AG20443 (cell line): ENCODE measurements around the gene COL27A1.

Experiments
- DNase-seq: peaks from one replicate; pipeline ENCODE4 v3.0.0; 2012; ENCODE audit warnings: low spot score, mixed read lengths

Gene COL27A1

DNA sequence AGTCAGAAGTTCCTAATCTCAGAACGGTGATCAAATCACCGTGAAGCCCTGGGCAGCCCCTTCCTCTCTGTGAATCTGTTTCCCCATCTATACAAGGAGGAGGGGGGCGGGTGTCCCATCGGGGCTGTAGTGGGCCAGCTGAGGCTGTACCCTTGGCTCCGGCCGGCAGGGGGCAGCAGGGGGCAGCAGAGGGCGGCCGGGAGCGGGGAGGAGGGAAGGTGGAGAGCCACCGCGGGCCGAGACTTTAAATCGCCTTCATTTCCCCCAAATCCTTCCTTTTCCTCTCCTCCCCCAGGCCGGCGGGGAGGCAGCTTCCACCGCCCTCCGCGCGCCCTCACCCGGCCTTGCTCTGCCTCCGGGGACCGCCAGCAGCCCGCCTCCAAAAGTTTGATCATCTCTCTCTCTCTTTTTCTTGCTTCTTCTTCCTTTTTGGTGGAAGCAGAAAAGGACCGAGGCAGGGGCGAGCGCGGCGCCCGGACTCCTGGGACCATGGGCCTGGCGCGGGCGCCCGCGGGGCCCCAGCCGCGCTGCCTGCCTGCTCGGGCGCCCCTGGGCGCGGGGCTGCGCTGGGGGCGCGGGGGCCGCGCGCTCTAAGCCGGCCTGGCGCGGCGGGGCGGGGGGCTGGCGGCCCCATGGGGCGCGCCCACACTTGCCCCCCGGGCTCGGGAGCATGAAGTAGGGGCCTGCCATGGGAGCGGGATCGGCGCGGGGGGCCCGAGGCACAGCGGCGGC lies at the start of gene COL27A1:
Gene COL27A1 (plus strand): TSS at position 275 of the 732 bp plus-strand sequence. CDS start 414 bp downstream, at position 689.
- DNase-seq, result peak; percentile 95

DNA sequence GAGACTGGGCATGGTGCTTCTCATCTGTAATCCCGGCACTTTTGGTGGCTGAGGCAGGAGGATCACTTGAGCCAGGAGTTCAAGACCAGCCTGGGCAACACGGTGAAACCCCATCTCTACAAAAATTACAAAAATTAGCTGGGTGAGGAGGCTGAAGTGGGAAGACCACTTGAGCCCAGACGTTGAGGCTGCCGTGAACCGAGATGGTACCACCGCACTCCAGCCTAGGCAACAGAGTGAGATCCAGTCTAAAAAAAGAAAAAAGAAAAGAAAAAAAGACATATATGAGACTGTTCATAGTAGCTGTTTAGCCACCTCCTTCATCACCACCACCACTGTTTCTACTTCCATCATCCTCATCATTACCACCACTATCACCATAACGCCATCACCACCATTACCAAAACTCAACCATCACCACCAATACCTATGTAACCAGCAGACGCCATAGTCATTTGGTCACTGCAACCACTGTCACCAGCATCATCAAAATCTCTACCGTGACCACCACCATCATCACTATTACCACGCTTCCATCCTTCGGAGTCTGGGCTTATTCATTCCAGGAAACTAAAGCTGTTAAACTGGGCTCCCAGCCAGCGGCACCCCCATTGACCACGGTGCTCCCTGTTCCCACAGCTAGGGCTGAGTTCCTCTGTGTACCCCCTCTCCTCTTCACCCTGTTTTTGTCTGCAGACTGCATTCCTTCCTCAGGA lies 47.9 kb upstream of the COL27A1 start:
- no peak for DNase-seq

DNA sequence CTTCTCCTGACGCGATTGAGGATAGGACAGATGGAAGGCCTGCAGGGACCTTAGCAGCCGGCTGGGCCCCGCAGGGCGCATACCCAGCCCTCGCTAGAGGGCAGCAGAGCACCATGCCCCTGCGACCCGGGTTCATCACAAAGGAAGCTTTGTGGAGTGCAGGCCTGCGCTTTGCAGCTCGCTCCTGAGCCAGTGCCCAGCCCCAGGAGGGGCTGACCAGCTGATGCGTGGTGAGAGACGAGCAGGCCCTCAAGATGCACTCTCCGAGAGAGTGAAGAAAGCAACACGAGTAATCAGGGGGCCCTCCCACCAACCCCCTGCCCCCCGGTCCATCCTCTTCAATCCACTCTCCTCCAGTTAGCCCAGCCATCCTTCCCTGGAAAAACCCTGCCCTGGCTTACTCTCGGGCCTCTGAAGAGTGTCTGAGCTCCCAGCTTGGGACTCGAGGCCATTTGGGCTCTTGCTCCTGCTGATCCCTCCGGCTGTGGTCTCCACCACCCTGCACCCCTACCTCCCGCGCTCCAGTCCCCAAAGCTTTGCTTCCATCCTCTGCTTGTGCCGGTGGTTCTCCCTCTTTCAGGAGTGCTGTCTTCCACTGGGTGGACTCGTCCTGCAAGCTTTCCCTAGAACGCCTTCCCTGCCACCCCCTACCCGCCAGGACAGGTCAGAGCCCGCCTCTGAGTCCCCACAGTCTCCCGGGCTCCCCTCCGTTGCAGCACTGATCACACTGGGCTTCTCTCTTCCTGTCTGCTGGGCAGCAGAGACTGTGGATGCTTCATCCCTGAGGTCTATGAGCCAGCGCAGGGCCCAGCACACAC lies 47.1 kb upstream of the COL27A1 start:
- peak; percentile 93 for DNase-seq

DNA sequence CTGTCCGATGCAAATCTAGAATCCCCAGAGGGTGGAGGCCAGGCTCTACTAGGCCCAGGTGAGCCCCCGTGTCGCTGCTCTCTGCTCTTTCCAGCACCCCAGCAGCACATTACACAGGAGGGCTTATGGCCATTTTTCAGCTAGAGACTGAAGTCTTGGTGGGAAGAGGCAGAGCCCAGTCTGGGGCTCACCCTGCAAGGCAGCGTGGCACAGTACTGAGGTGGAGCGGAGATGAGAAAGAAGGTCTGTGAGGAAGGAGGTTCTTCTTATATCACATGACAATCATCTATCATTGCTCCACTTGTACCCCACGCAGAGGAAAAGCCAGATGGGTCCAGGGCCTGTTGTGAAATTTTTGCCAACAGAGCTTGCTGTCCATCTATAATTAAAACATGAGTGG lies 46.2 kb upstream of the COL27A1 start:
- DNase-seq, result no peak

DNA sequence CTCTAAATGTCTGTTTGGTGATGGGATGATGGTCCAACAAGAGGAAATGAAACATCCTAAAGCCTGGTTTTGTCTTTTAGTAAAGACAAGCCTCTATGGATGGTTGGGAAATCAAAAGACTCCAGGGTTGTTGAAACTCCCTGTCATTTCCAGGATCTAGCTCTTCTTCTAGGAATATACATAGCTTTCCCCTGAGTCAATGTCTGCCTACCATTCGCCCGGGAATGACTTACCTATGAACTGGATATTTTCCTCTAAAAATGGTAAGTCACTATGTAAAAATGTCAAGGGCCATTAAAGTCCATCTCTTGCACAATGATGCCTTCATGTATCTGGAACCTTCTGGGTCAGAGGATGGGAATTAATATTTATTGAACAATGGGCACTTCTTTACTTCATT lies 45.2 kb upstream of the COL27A1 start:
- peak; percentile 68 for DNase-seq

DNA sequence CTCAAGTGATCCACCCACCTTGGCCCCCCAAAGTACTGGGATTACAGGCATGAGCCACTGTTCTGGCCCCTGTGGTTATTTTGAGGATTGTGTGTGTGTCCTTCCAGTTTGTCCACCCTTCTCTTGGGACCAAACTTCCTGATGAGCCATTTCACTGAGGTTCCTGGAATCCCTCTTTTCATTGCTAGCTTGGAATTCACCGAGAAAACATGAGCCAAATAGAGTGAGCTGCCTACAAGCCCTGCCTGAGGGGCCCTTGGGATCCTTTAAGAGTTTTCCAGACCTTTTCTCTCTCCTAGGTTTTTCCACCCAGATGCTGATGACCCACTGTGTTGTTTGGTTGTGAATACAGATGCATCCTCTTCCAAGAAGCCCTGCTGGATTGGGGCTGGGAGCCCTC lies 43.0 kb upstream of the COL27A1 start:
- peak; percentile 49 for DNase-seq

DNA sequence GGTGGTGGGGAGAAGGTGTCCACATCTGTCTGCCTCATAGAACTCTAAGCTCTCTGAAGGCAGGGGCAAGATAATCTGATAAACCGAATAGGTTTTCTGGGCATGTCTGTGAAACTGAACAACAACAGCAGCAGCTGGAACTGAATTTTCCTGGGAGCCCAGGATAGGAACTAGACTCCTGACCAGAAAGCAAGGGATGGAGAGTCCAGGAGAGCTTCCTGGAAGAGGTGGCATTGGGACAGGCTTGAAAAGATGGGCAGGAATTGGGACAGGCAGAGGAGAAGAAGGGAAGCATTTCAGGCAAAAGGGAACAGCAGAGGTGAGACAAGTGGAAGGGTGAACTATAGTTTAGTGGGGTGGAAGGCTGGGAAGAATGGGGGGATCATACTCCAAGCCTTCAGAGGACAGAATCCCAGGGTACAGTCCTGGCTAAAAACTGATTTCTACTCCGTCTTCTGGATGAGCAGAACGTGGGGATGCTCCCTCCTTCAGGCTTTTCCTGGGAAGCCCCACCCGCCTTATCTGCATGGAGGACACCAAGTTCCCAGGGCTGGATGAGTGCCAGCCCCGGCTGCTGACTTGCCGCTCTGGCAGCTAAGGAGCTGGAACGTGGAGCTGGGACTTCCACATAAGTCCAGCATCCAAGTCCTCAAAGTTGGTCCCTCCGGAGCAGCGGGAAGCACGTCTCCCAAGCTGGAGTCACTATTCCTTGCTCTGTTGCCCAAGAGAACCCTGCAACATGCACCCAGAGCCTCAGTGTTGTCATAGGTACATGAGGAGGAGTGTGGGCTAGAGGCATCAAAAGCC lies 42.4 kb upstream of the COL27A1 start:
- DNase-seq, result peak; percentile 76

DNA sequence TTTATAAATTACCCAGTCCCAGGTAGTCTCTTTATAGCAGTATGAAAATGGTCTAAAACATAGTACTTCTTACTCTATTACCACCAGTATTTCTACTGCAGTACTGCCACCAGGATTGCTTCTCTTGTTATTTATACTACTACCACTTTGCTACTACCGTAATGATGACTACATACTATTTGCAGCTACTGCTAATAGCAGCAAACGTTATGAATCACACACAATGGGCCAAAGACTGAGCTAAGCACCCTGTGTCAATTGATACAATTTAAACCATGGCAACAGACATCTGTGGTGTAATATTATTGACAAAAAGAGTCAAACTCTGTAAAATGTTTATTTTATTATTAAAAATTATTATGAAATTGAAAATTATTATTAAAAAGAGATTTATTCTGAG lies 41.0 kb upstream of the COL27A1 start:
- DNase-seq, result no peak

DNA sequence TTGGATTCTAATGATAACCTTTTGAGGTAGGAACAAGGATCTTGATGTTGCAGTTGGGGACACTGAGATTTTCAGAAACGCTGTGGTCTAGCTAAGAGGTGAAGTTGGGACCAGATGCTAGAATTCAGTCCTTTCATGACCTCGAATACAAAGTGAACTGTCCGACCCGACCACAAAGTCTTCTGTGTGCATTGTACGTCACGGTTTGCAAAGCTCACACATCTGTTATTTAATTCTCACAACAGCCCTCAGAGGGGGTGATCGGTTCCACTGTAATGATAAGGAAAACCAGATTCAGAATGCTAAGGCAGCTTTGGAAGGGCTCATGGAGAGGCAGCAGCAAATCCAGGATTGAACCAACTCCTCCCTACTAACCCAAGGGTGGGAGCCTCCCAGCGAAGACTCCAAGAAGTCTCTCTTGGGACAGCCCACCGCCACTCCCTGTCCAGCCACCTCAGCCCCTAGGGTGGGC lies 39.6 kb upstream of the COL27A1 start:
- no peak for DNase-seq

DNA sequence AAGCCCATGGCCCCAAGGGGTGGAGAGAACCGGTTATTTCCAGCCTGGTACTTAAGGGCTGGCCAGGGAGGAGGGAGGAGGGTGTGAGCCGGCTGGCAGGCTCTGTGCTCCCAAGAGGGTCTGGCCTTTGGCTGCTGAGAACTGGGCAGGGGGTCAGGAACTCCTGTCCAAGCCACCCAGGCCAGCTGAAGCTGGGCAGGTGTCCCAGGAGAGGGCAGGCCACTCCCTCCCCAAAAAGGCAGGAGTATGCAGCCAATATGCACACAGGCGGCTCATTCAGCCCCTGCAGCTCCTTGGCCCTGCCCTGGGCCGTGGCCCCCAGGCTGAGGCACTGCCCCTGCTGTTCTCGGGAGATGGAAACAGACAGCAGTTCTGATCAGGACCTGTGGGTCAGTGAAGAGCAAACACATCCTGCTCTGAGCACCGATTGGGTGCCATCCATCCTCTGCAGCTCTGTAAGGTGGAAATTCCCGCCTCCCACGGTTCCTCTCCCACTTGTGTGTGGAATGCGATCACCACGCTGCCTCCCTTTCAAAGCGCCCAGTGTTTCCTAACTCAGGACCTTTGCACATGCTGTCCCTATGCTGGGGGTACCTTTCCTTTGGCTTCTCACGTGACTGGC lies 39.1 kb upstream of the COL27A1 start:
- DNase-seq, result no peak

DNA sequence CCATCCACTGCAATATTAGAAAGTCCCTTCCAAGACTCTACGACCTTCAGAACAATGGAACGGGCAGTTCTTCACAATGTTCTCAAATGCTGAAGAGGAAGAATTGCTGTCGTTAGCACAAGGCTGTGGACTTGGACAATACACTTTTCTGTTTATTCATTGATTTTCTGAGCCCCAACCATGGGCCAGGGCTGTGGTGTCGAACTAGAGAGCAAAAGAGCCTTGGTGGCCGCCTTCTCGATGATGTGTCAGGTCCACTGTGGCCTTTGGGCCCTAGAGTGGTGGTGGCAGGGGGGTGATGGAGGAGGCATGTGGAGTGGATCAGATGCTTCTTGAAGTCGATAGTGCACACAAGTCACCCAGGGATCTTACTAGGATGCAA lies 37.7 kb upstream of the COL27A1 start:
- DNase-seq, result no peak

DNA sequence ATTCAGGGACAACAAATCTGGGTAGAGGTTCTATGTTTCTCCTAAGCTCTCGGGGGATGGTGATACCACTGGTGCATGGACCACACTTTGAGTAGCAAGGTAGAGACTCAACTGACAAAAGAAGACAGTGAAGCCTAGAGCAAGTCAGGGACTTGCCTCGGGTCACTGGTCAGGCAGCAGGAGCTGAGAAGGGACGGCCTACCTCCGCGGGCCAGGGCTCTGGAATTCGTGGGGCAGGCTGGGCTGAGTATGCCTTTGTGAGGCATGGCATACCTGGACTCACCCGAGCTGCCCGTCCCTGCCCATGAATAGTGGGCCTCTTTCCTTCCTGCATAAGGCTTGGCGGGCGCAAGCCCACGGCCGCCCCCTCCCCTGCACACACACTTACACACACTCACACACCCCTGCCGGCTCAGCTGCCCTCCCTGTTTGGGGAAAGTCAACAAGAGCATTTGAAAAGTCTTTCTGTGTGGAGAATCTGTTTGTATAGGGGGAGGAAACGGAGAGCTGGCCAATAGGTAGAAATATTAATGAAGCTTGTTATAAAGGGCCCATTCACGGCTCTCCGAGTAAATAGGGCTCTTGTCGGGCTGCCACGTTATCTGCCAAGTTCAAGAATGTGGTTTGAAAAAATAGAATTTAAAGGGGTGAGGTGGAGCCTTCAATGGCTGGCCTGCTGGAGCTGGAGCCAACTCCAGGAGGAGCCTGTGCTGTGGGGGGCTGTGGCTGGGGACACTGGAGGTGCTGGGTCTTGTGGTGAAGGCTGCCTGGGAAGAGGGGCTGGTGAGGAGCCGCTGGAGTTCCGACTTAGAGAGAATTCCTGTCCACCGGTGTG lies 37.1 kb upstream of the COL27A1 start:
- no peak for DNase-seq

DNA sequence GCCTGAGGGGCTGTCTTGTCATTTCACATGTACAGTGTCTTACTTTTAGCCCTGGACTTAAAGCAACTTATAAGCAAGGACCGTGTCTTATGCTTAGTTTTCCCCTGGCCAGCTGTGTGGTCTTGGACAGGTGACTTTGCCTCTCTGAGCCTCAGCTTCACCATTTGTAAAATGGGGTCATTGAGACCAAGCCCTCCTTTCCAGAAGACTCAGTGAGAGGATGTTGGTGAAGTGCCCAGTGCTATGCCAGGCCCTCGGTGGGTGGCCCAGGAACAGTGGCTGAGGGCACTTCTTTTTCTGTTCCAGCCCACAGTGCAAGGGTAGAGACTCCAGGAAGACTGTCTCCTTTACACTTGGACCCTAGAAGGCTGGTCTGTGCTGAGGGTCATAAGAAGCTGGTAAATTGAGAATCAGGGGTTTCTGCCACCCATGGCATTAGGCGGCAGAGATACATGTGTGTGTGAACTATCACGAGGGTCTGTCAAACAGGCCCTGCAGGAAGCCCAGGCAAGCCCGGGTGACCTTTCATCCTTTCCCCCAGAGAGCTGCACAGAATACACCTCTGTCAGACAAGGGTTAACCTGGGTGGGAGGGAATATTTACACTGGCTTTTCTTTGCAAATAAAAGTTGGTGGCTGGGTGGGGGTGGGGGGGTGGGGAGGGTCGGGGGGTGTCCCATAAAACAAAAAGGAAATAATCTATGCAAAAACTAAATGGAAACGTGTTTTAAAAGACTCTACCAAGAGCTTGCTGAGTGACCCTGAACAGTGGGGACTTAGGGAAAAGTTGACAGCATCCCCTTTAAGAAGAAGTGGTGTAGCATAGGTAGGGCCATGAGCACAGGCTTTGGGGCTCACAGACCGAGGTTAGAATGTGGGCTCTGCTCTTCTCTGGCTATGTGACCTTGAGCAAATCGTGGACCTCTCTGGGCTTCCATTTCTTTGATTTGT lies 35.8 kb upstream of the COL27A1 start:
- no peak for DNase-seq

DNA sequence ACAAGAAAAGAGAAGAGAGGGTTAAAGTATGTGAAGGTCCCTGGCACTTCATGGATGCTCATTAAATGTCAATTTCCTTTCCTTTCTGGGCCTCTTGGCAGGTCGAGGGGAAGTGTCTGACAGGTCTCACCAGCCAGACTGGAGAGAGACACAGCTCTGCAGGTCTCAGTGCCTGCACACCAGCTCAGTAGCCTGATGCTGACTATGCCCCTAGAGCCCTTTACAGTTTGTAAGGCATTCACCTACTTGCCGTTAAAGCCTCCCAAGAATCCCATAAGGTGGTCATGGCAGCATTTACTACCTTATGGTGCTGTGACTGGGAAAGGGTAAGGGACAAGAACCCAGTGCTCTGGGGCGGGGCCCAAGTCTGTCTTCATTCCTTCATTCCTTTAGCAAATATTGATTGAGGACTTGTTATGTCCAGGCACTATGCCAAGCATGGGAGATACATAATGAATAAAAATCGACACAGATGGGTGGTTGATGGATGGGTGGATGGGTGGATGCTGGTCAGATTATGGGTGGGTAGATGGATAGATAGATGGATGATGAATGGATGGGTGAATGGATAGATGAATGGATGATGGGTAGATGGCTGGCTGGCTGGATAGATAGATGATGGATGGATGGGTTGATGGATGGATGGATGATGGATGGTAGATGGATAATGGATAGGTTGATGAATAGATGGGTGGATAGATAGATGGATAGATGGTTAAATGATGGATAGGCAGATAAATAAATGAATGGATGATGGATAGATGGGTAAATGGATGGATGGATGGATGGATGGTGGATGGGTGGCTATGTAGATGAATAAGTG lies 34.9 kb upstream of the COL27A1 start:
- DNase-seq, result no peak

DNA sequence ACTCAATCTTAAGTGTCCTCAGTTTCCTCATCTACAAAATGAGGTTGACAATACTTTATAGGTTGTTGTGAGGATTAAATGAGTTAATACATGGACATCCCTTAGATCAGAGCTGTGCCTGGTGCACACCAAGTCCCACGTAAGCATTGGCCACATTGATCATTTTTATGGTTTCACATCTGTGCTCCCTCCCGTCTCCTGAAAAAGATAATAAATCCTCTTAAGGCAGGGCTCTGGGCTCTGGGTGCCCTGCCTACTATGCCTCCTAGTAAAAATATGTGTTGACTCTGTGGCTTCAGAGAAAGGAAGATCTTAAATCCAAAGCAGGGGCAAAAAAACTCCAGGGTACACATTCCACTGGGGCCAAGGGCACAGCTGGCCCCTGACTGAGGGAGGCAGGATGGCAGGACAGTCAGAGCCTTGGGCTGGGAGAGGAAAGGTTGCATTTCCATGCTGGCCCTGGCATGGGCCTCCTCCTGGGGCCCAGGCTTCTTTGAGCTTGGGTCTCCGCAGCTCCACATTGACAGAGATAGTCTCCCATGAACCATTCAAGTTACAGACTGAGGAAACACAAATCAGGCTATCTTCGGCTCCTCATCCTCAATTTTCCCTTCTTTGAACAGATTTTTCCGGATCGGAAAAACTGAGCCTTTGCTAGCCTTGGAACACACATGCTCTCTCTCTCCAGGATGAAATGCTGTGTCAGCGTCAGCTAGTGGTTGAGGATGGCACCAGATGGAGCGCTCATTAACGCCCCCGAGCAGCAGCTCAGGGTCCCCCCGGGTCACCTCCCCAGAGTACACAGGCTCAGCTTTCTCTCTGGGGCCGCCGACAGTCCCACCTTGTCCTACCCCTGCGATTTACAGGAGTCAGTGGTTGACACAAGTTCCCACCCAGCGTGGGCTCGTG lies 33.9 kb upstream of the COL27A1 start:
- no peak for DNase-seq

DNA sequence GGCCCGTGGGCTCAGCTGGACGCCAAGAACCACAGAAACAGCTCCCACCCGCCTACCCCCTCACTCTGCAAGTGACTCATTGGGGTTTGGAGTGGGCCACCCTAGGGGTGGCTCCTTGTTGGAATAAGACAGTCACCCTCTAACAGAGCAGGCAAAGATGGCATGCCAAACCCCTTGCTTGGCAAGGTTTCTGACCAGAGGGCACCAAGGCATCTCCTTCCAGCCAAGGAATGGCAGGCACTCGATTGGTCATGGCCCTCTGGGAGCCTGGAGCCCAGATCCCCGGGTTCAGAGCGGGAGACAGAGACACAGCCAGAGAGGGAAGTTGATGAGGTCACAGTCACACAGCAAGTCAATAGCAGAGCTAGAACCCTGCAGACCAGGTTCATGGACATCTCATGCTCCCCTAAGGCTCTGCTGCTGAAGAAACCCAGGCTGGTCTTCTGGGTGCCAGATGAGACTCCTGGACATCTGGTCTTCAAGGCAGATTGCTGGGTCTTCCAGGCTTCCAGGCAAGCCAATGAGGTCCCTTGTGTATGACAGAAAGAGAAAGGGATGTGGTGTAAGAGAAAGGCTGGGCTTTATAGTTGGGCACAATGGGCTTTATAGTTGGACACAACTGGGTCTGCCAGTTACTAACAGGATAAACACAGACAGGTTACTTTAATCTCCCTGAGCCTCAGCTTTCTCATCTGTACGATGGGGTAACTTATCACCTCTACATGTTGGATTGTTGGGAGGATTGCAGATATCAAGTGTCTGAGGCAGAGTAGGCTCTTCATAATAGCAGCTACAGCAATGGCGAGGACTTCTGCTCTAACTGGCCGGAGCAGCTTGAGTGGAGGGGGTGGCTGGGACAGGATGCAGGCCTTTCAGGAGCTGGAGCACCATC lies 33.0 kb upstream of the COL27A1 start:
- DNase-seq, result no peak
